Cerebellar cortex (tissue), 1 donor: ENCODE measurements around the gene S100A16.
"Not testable (repeated sequence)": the region's sequence is repeated elsewhere in the genome, so short reads cannot be mapped to it uniquely, and the experiment has no call there.

Source experiments
- DNase-seq: peaks from one replicate; pipeline ENCODE4 v3.0.0-alpha.2; 2015; ENCODE audit warnings: low spot score

The S100A16 gene

DNA sequence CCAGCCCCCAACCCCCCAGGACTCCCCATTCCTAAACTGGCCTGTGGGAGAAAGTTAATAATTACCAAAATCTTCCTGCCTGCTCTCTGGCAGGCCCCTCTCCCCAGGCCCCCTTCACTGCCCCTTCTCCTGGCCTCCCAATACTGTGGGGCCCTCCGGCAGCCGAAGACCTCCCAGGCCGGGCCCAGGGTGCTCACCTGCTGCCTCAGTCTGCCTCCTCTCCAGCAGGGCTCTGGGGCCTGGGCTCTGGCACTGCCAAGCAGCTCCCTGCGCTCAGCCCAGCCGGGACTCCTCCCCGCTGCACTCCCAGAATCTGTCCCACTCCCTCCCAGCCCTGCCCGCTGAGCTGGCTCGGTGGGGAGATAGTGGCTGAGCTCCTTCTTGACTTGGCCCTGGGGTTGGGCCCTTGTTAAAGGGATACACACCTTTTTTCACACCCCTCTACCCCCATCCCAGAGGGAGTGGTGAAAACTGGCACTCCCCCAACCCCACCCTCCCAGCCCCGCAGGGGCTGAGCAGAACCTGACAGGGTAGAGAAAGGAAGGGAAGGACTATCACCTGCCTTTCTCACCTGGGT, at the start of gene S100A16:
Gene S100A16 (minus strand): TSS at position 383 of the 577 bp plus-strand sequence. CDS start 4,986 bp downstream, outside the sequence.
- peak; percentile 44 for DNase-seq

- DNase-seq: no peak
Observed at GRCh38 chr1:153662269-153662668, 49.3 kb upstream of the S100A16 start.

GRCh38 chr1:153661111-153661708, 48.3 kb upstream of the S100A16 start:
- peak; percentile 50 for DNase-seq

DNA sequence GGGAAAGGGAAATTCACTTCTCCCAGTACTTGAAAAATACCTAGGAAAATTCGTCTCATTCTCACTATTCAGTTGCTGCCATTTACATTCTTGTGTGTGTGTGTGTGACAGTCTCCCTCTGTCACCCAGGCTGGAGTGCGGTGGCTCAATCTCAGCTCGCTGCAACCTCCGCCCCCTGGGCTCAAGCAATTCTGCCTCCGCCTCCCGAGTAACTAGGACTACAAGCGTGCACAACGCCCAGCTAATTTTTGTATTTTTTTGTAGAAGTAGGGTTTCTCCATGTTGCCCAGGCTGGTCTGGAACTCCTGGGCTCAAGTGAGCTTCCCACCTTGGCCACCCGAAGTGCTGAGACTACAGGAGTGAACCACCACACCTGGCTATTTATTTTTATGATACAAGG, 46.7 kb upstream of the S100A16 start:
- DNase-seq: no peak

GRCh38 chr1:153659175-153659534, 46.2 kb upstream of the S100A16 start:
- DNase-seq: no peak

DNA sequence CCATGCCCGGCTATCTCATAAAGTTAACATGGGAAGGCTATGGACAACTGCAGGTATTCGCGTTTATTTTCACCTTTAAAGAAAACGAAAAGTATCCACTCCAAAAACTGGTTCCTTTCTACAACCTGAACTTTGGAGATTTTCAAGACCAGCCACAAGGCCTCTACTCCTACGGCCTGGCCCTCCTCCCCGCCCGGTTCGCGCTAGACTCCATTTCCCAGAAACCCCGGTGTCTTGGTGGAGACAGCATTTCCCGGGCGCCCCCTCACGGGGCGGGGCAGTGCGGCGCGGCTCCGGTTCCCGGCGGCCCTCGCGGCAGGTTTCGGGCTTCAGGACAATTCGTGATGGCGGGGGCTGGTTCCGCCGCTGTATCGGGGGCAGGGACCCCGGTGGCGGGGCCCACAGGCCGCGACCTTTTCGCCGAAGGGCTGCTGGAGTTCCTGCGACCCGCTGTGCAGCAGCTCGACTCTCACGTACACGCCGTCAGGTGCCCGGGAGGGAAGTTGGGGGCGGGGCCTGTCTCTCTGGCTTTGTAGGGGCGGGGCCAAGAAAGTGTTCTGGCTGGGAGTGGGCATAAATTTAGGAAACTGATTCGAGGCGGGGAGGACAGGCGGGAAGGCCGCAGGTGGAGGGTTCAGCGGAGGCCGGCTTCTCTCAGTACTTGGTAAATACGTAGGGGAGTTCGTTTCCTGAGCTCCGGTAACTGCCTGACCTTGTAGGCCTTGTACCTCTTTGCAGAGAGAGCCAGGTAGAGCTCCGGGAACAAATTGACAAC, 45.6 kb upstream of the S100A16 start, which contains the start of gene SNAPIN:
Gene SNAPIN (plus strand): TSS at position 304 of the 775 bp plus-strand sequence. CDS start 41 bp downstream, at position 345.
- DNase-seq: peak; percentile 94

GRCh38 chr1:153655333-153655732, 42.4 kb upstream of the S100A16 start:
- DNase-seq: no peak

DNA sequence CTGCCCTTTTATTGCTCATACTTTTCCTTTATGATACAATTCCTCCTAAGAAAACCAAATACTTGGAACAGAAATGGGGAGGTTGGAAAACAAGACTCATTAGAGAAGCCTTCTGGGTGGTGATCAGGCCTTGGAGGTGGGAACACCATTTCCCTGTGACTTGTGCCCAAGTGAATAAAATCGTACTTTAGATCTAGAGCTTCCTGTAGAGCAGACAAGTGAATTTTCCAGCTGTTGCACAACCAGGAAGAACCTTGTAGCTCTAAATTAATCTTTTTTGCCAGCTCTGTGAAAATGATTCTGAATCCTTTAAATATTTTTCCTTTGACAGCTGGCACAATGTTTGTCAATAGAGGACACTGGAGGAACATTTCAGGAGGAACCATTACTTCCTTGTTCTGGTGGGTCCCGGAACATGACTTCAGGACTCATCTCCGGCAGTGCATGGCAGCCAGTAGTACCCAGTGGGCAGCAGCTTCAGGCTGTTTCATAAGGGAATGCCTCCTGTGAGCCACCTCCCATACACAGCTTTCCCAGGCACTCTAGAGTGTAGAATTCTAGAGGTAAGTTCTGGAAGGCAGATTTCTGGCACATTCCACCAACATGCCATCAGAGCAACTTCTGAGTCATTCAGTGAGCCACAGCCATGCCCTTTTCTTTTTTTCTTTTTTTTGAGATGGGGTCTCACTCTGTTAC, 40.0 kb upstream of the S100A16 start:
- DNase-seq: no peak

- DNase-seq: no peak
Observed at GRCh38 chr1:153651771-153652170, 38.8 kb upstream of the S100A16 start.

DNA sequence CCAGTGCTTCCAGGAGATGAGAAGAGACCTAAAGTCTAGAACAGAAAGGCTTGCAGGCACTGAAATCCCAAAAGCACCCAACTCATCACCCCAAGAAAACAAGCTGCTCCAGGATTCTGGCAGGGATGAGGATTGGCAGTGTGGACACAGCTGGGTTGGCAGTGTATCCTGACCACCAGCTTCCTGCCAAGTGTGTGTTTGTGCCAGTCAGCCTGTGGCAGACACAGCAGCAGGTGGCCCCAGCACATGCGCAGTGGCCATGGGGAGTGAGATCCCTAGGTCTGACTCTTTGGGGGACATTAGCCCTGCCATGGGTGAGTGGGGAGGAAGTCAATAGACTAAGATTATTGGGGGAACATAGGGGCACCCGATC, 36.9 kb upstream of the S100A16 start:
- peak; percentile 64 for DNase-seq

DNA sequence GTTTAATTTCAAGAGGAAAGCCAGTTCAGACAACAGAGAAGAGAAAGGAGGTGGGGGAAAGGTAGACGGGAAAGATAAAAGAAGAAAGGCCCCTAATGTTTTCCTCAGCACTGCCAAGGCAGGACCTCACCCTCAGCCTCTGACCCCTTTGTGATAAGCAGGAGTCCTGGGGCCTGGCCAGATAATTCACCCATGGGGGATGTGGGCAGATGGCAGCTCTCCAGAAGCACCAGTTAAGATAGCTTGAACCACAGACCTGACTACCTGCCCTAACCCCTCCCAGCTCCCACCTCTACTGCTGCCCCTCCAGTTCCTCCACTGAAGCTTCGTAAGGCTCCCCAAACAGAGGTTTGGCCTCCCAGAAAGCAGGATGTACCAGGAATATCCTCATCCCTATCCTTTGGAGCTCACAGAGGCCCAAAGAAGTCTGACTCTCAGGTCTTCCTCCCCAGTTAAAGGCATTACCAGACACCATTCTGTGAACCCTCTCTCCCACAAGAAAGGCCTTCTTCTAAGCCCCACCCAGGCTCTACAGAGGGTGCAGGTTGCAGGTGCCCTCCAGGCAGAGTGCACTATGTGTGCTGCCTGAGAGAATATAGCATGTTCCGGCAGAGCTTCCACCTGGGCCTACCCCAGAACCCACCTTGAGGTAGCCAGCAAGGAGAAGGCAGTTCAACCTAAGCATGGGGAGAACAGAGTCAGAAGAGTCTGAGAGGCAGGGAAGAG, 36.4 kb upstream of the S100A16 start:
- no peak for DNase-seq

DNA sequence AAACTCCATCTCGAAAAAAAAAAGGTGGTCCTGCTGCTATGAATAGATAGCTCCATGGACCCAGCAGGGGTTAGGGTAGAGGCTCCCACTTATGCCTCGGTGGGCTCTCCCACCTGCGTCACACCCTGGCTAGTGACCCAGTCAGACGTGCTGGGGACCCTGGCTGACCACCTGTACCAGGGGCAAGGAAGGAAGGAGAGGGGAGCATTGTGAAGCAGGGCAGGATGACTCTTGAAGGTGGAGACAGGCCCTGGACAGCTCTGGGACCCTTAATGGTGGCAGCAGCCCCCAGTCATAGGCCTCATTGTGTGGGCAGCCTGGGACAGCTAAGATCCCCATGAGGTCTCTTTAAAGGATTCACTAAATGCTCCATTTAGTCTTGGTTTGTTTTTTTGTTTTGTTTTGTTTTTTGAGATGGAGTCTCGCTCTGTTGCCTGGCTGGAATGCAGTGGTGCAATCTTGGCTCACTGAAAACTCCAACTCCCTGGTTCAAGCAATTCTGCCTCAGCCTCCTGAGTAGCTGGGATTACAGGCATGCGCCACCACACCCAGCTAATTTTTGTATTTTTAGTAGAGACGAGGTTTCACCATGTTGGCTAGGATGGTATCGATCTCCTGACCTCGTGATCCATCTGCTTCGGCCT, 35.2 kb upstream of the S100A16 start:
- DNase-seq: no peak

DNA sequence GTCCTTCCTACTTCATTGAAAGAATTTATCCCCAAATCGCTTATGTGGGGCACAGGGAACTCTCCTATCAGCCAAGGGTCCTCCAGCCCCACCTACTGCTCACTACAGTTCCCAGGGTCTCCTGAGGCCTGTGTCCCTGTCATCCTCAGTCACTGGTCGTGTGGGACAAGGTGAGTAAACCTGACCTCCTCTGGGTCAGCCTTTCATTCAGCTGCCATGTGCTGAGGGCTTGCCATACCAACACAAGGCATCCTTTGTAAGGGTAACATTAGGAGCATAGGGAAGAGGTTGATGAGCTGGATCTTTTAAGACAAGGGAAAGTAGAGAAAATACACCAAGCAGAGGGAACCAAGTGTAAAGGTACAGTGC, 34.4 kb upstream of the S100A16 start:
- no peak for DNase-seq

DNA sequence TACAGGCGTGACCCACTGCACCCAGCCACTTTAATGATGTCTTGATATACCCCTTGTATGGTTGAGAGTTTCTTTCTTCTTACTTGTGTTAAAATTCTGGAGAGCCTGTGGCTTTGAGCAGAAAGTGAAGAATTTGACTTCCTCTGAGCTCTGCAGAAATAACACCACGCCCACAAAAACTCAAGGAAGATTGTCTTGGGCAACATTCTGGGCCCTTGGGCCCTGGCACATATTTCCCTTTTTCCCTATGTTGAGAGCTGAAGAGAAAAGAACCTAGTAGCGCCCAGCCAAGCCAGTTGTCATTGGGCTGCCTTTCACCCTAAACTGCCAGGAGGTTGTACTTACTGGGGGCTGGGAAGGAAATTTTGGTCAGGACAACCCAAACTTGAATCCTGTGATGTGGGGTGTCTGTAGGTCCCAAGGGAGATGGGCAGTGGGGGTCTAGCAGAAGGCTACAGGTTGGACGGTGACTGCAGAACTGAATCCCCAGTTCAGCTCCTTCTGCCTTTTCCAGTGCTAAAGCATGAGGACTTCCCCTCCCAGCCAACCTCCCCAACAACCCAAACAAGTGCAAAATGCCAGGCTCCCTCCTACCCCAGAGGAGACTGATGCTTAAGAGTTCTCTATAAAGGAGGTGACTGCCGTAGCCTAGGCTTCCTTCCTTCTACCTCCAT, 33.9 kb upstream of the S100A16 start:
- no peak for DNase-seq

DNA sequence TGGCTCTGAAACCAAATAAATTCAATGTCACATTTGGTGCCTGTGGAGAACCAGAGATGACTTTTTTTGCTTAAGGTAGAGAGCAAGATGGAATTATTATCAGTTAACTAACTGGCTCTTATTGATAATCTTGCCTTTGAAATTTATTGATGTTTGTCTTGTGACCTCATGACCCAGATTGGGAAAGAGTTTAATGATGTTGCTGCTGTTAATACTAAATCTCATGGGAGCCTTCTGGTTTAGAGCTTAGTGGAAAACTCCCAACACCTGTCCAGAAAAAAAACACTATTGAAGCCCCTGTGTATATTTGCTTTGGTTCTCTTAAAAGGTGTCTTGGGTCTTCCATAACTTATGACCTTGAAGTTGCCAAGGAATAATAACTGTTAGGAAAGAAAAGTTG, 30.9 kb upstream of the S100A16 start:
- DNase-seq: no peak

- no peak for DNase-seq
Observed at GRCh38 chr1:153643100-153643499, 30.2 kb upstream of the S100A16 start.

DNA sequence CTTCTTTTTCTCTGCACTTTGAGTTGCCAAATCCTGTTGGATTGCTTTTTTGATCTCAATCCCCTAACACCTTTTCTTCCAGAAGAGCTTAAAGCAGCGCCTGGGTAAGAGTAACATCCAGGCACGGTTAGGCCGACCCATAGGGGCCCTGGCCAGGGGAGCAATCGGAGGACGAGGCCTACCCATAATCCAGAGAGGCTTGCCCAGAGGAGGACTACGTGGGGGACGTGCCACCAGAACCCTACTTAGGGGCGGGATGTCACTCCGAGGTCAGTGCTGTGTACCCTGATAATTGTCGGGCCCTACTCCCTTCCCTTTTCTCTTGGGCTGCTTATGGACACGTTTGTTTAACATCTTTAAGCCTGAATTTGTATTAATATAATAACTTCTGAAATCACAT, 29.2 kb upstream of the S100A16 start:
- DNase-seq: no peak

DNA sequence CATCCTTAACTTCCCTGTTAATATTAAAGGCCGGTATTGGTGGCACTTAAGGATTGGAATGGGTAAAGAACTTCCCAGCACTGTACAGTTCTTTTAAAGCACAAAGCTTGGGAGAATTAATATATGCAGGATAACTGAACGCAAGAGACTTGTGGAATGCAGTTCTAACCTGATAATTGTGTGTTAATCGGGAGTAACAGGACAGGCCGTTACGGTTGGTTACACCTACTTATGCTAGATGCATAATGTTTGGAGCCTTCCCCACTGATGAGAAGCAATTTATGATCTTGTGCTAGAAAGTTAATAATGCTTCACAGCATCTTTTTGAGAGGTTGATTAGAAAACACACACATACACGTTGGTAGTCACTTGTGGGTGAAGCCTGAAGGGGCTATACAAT, 27.9 kb upstream of the S100A16 start:
- no peak for DNase-seq

- not testable (repeated sequence) for DNase-seq
Observed at GRCh38 chr1:153640213-153640612, 27.3 kb upstream of the S100A16 start.

GRCh38 chr1:153639280-153639679, 26.3 kb upstream of the S100A16 start:
- DNase-seq: no peak

DNA sequence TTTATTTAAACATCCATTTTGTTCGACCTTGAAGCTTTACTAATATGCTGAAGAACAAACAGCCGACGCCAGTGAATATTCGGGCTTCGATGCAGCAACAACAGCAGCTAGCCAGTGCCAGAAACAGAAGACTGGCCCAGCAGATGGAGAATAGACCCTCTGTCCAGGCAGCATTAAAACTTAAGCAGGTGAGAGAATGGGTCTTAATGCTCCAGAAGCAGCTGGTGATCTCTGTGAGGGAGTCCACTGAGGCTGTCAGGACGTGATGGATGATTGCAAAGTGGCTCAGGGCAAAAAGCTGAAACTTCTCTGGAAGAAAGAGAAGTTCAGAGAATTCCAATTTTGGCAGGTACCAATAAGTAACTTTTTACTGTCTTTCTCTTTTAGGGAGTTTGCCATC, 25.3 kb upstream of the S100A16 start:
- no peak for DNase-seq
